HEK293 (cell line): ENCODE measurements around the gene LRRC72.
"Not testable (repeated sequence)": the region's sequence is repeated elsewhere in the genome, so short reads cannot be mapped to it uniquely, and the experiment has no call there.

Experiments used
- BCL11B ChIP-seq: fragments of 450-650 bp; formaldehyde crosslinking; IDR thresholded peaks from 2 replicates; pipeline ENCODE4 v1.5.1; 2016; ENCODE audit warnings: low read depth, missing biosample characterization, missing genetic modification characterization
- OSR2 ChIP-seq: fragments of 450-650 bp; formaldehyde crosslinking; IDR thresholded peaks from 2 replicates; pipeline ENCODE4 v1.5.1; 2016; ENCODE audit warnings: missing biosample characterization, missing genetic modification characterization
- REPIN1 ChIP-seq: fragments of 450-650 bp; formaldehyde crosslinking; IDR thresholded peaks from 2 replicates; pipeline ENCODE4 v1.5.1; 2017; ENCODE audit warnings: missing biosample characterization, missing genetic modification characterization, low read depth
- ZNF311 ChIP-seq: fragments of 450-650 bp; formaldehyde crosslinking; IDR thresholded peaks from 2 replicates; pipeline ENCODE4 v1.5.1; 2017; ENCODE audit warnings: missing biosample characterization, missing genetic modification characterization, borderline replicate concordance
- ZNF354C ChIP-seq: fragments of 450-650 bp; formaldehyde crosslinking; IDR thresholded peaks from 2 replicates; pipeline ENCODE4 v1.5.1; 2016; ENCODE audit warnings: missing biosample characterization, missing genetic modification characterization, low read depth, borderline replicate concordance
- ZNF366 ChIP-seq: fragments of 450-650 bp; formaldehyde crosslinking; conservative IDR thresholded peaks from 2 replicates; pipeline ENCODE4 v1.5.1; 2016; ENCODE audit warnings: missing biosample characterization, missing genetic modification characterization
- ZNF391 ChIP-seq: fragments of 450-650 bp; formaldehyde crosslinking; IDR thresholded peaks from 2 replicates; pipeline ENCODE4 v1.5.1; 2016; ENCODE audit warnings: low read depth, missing biosample characterization, missing genetic modification characterization, borderline replicate concordance
- ZNF558 ChIP-seq: fragments of 450-650 bp; formaldehyde crosslinking; IDR thresholded peaks from 2 replicates; pipeline ENCODE4 v1.5.1; 2016; ENCODE audit warnings: missing biosample characterization, missing genetic modification characterization
- ZNF768 ChIP-seq: fragments of 450-650 bp; formaldehyde crosslinking; IDR thresholded peaks from 2 replicates; pipeline ENCODE4 v1.5.1; 2018; ENCODE audit warnings: missing biosample characterization, mild to moderate bottlenecking, missing genetic modification characterization
- TF ChIP-seq, protein P1 (sequence below): fragments of 450-650 bp; formaldehyde crosslinking; IDR thresholded peaks from 2 replicates; pipeline ENCODE4 v1.5.1; 2016; ENCODE audit warnings: missing biosample characterization, missing genetic modification characterization
- TF ChIP-seq, protein P2 (sequence below): fragments of 450-650 bp; formaldehyde crosslinking; IDR thresholded peaks from 2 replicates; pipeline ENCODE4 v1.5.1; 2016; ENCODE audit warnings: missing biosample characterization, missing genetic modification characterization
- TF ChIP-seq, protein P3 (sequence below): fragments of 450-650 bp; formaldehyde crosslinking; IDR thresholded peaks from 2 replicates; pipeline ENCODE4 v1.5.1; 2016; ENCODE audit warnings: missing biosample characterization, missing genetic modification characterization

DNA sequence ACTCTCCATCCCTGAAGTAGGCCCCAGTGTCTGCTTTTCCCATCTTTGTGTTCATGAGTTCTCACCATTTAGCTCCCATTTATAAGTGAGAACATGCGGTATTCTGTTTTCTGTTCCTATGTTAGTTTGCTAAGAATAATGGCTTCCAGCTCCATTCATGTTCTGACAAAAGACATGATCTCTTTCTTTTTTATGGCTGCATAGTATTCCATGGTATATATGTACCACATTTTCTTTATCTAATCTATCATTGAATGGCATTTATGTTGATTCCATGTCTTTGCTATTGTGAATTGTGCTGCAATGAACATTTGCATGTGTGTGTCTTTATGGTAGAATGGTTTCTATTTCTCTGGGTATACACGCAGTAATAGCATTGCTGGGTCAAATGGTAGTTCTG lies 6.6 kb upstream of the LRRC72 start:
- TF ChIP-seq ZNF311 (tag by site-specific recombination); ZNF558 (tag by site-specific recombination); ZNF354C (tag by site-specific recombination); ZNF768; OSR2 (tag by site-specific recombination); REPIN1 (tag by site-specific recombination); BCL11B; ZNF391 (tag by site-specific recombination); ZNF366 (tag by site-specific recombination): not testable (repeated sequence)
- TF ChIP-seq, protein P1, sequence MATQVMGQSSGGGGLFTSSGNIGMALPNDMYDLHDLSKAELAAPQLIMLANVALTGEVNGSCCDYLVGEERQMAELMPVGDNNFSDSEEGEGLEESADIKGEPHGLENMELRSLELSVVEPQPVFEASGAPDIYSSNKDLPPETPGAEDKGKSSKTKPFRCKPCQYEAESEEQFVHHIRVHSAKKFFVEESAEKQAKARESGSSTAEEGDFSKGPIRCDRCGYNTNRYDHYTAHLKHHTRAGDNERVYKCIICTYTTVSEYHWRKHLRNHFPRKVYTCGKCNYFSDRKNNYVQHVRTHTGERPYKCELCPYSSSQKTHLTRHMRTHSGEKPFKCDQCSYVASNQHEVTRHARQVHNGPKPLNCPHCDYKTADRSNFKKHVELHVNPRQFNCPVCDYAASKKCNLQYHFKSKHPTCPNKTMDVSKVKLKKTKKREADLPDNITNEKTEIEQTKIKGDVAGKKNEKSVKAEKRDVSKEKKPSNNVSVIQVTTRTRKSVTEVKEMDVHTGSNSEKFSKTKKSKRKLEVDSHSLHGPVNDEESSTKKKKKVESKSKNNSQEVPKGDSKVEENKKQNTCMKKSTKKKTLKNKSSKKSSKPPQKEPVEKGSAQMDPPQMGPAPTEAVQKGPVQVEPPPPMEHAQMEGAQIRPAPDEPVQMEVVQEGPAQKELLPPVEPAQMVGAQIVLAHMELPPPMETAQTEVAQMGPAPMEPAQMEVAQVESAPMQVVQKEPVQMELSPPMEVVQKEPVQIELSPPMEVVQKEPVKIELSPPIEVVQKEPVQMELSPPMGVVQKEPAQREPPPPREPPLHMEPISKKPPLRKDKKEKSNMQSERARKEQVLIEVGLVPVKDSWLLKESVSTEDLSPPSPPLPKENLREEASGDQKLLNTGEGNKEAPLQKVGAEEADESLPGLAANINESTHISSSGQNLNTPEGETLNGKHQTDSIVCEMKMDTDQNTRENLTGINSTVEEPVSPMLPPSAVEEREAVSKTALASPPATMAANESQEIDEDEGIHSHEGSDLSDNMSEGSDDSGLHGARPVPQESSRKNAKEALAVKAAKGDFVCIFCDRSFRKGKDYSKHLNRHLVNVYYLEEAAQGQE (tag by site-specific recombination), result not testable (repeated sequence)
- TF ChIP-seq, protein P2, sequence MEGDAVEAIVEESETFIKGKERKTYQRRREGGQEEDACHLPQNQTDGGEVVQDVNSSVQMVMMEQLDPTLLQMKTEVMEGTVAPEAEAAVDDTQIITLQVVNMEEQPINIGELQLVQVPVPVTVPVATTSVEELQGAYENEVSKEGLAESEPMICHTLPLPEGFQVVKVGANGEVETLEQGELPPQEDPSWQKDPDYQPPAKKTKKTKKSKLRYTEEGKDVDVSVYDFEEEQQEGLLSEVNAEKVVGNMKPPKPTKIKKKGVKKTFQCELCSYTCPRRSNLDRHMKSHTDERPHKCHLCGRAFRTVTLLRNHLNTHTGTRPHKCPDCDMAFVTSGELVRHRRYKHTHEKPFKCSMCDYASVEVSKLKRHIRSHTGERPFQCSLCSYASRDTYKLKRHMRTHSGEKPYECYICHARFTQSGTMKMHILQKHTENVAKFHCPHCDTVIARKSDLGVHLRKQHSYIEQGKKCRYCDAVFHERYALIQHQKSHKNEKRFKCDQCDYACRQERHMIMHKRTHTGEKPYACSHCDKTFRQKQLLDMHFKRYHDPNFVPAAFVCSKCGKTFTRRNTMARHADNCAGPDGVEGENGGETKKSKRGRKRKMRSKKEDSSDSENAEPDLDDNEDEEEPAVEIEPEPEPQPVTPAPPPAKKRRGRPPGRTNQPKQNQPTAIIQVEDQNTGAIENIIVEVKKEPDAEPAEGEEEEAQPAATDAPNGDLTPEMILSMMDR (tag by site-specific recombination), result not testable (repeated sequence)
- TF ChIP-seq, protein P3, sequence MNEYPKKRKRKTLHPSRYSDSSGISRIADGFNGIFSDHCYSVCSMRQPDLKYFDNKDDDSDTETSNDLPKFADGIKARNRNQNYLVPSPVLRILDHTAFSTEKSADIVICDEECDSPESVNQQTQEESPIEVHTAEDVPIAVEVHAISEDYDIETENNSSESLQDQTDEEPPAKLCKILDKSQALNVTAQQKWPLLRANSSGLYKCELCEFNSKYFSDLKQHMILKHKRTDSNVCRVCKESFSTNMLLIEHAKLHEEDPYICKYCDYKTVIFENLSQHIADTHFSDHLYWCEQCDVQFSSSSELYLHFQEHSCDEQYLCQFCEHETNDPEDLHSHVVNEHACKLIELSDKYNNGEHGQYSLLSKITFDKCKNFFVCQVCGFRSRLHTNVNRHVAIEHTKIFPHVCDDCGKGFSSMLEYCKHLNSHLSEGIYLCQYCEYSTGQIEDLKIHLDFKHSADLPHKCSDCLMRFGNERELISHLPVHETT (tag by site-specific recombination), result not testable (repeated sequence)
